Measurements from ENCODE around the gene SLC66A2. TPM values are rescaled to one million over a fixed set of nuclear protein-coding genes. Genes with fewer than 3 reads are reported as not detected.

Gene SLC66A2
- total and polyA plus RNA-seq, 12 donors = 5.1 to 47.8 (median 32.9) TPM

GRCh38 chr18:79877163-79878091 lies 74.0 kb downstream of the SLC66A2 start:
- H3K27me3 ChIP-seq = no peaks in the 10 kb centered on the region
- peak in 2 of 7 donors; percentile 10 to 34 for DNase-seq

GRCh38 chr18:79876497-79876896 lies 75.0 kb downstream of the SLC66A2 start:
- Histone ChIP-seq H3K9me3 (replicated peaks in 1 of 3) (no peaks in the 10 kb centered on the region), H3K27me3 (no peaks in the 10 kb centered on the region), H3K4me3 (no peak overlapping the region), H3K4me1 (replicated peaks in 1 of 2) (no peaks in the 10 kb centered on the region), H3K27ac (no peak overlapping the region), H3K36me3 (replicated peaks in 1 of 2) (no peaks in the 10 kb centered on the region)
- DNase-seq = no peak
- WGBS, 4 donors = 70 to 86% (median 78%) methylated on average over 7 to 16 of the region's 16 CpGs
- intact Hi-C loops (cut with DNase I) = loop anchor here in 1 of 2 donors (10.0 kb wide), 1 partner anchor 58 kb away; no protein-coding TSS in a partner anchor
- TF ChIP-seq CTCF (IDR thresholded peaks at IDR 0.05) = no peak
- no peak for TF ChIP-seq POLR2A (IDR thresholded peaks at IDR 0.05)

More at GRCh38 chr18:79877163-79878091, 74.0 kb downstream of the SLC66A2 start:
- Histone ChIP-seq H3K4me1 (replicated peaks in 1 of 2) (no peaks in the 10 kb centered on the region), H3K9me3 (replicated peaks in 1 of 3) (no peaks in the 10 kb centered on the region), H3K36me3 (replicated peaks in 1 of 2) (no peaks in the 10 kb centered on the region), H3K4me3 (no peak overlapping the region), H3K27ac (no peak overlapping the region)
- 58 to 62% (median 59%) methylated on average over 32 to 38 of the region's 38 CpGs for WGBS, 4 donors
- TF ChIP-seq POLR2A (IDR thresholded peaks at IDR 0.05) (no peak), CTCF (IDR thresholded peaks at IDR 0.05) (no peak)
- intact Hi-C loops (cut with DNase I) = loop anchor here in 1 of 2 donors (10.0 kb wide), 1 partner anchor 57 kb away; no protein-coding TSS in a partner anchor

- Histone ChIP-seq H3K9me3 (replicated peaks in 1 of 3) (no peaks in the 10 kb centered on the region), H3K4me1 (replicated peaks in 1 of 2) (no peaks in the 10 kb centered on the region), H3K27me3 (no peaks in the 10 kb centered on the region), H3K27ac (no peak overlapping the region), H3K4me3 (no peak overlapping the region), H3K36me3 (replicated peaks in 1 of 2) (no peaks in the 10 kb centered on the region)
- peak in 1 of 7 donors; percentile 30 for DNase-seq
- 83 to 92% (median 87%) methylated on average over 8 to 23 of the region's 23 CpGs for WGBS, 4 donors
- TF ChIP-seq POLR2A (IDR thresholded peaks at IDR 0.05) = no peak
- TF ChIP-seq CTCF (IDR thresholded peaks at IDR 0.05) = no peak
- intact Hi-C loops (cut with DNase I) = loop anchor here in 1 of 2 donors (10.0 kb wide), 1 partner anchor 59 kb away; no protein-coding TSS in a partner anchor
Measured at GRCh38 chr18:79875931-79876461, 75.5 kb downstream of the SLC66A2 start.

GRCh38 chr18:79875531-79875919 lies 75.9 kb downstream of the SLC66A2 start:
- no peak for TF ChIP-seq CTCF (IDR thresholded peaks at IDR 0.05)
- TF ChIP-seq POLR2A (IDR thresholded peaks at IDR 0.05) = no peak
- no peak overlapping the region for H3K4me3 ChIP-seq
- H3K27me3 ChIP-seq = no peaks in the 10 kb centered on the region
- H3K4me1 ChIP-seq (replicated peaks in 1 of 2) = no peaks in the 10 kb centered on the region
- no peaks in the 10 kb centered on the region for H3K9me3 ChIP-seq (replicated peaks in 1 of 3)
- intact Hi-C loops (cut with DNase I) = loop anchor here in 1 of 2 donors (10.0 kb wide), 1 partner anchor 59 kb away; no protein-coding TSS in a partner anchor
- H3K36me3 ChIP-seq (replicated peaks in 1 of 2) = no peaks in the 10 kb centered on the region
- WGBS, 4 donors = 77 to 88% (median 81%) methylated on average over 9 to 15 of the region's 15 CpGs
- H3K27ac ChIP-seq = no peak overlapping the region
- DNase-seq = peak in 1 of 7 donors; percentile 38

All from adrenal gland (tissue), 12 donors.